ENCODE data around the gene SUV39H1. TPM values are rescaled to one million over a fixed set of nuclear protein-coding genes. Genes with fewer than 3 reads are reported as not detected.

Gene SUV39H1
- total RNA-seq, 1 experiment from 2014 or later, result 22.8 TPM

Other genes with a start within 250 kb of the SUV39H1 start
- 0.05 TPM in 1 of 2 replicates, not detected in the other for gene SLC38A5, start 226.5 kb upstream of the SUV39H1 start, total RNA-seq (2014; rRNA removed; shearing (Covaris generic))
- gene FTSJ1, start 220.5 kb upstream of the SUV39H1 start, total RNA-seq (2014; rRNA removed; shearing (Covaris generic)), result 107 and 123 TPM in 2 replicates
- gene PORCN, start 187.7 kb upstream of the SUV39H1 start, total RNA-seq (2014; rRNA removed; shearing (Covaris generic)), result 23.1 and 25.4 TPM in 2 replicates
- 248 and 277 TPM in 2 replicates for gene EBP, start 174.9 kb upstream of the SUV39H1 start, total RNA-seq (2014; rRNA removed; shearing (Covaris generic))
- gene TBC1D25, start 157.0 kb upstream of the SUV39H1 start, total RNA-seq (2014; rRNA removed; shearing (Covaris generic)), result 6.7 and 9.3 TPM in 2 replicates
- gene RBM3, start 122.2 kb upstream of the SUV39H1 start, total RNA-seq (2014; rRNA removed; shearing (Covaris generic)), result 52.6 and 64.2 TPM in 2 replicates
- 54.3 and 88.6 TPM in 2 replicates for gene WDR13, start 99.2 kb upstream of the SUV39H1 start, total RNA-seq (2014; rRNA removed; shearing (Covaris generic))
- not detected in 2 replicates for gene WAS, start 12.9 kb upstream of the SUV39H1 start, total RNA-seq (2014; rRNA removed; shearing (Covaris generic))
- not detected in 2 replicates for gene GLOD5, start 65.0 kb downstream of the SUV39H1 start, total RNA-seq (2014; rRNA removed; shearing (Covaris generic))
- gene GATA1, start 89.9 kb downstream of the SUV39H1 start, total RNA-seq (2014; rRNA removed; shearing (Covaris generic)), result not detected in 2 replicates
- 44.8 and 50.7 TPM in 2 replicates for gene HDAC6, start 105.3 kb downstream of the SUV39H1 start, total RNA-seq (2014; rRNA removed; shearing (Covaris generic))
- gene ERAS, start 129.8 kb downstream of the SUV39H1 start, total RNA-seq (2014; rRNA removed; shearing (Covaris generic)), result not detected in 2 replicates
- gene PCSK1N, start 138.9 kb downstream of the SUV39H1 start, total RNA-seq (2014; rRNA removed; shearing (Covaris generic)), result 4.1 and 9.0 TPM in 2 replicates
- 77.6 and 90.8 TPM in 2 replicates for gene TIMM17B, start 201.0 kb downstream of the SUV39H1 start, total RNA-seq (2014; rRNA removed; shearing (Covaris generic))
- gene PQBP1, start 201.2 kb downstream of the SUV39H1 start, total RNA-seq (2014; rRNA removed; shearing (Covaris generic)), result 44.6 and 53.9 TPM in 2 replicates
- 70.5 and 77.8 TPM in 2 replicates for gene SLC35A2, start 214.9 kb downstream of the SUV39H1 start, total RNA-seq (2014; rRNA removed; shearing (Covaris generic))
- gene PIM2, start 222.3 kb downstream of the SUV39H1 start, total RNA-seq (2014; rRNA removed; shearing (Covaris generic)), result 14.2 and 14.3 TPM in 2 replicates

Measured in M059J (cell line).